GM18526 (cell line): ENCODE results near the gene DSTYK.

Experiments used
- POLR2A ChIP-seq: IDR thresholded peaks from 3 replicates; pipeline ENCODE4 v1.6.1; 2011; ENCODE audit not compliant: insufficient read length; ENCODE audit errors: extremely low read depth

Gene DSTYK

GRCh38 chr1:205204552-205204951, 7.0 kb downstream of the DSTYK start:
- TF ChIP-seq POLR2A = no peak

- no peak for TF ChIP-seq POLR2A
Measured at GRCh38 chr1:205199931-205200299, 11.6 kb downstream of the DSTYK start.

- no peak for TF ChIP-seq POLR2A
Measured at GRCh38 chr1:205199090-205199930, 12.2 kb downstream of the DSTYK start.

- no peak for TF ChIP-seq POLR2A
Measured at GRCh38 chr1:205192287-205192686, 19.2 kb downstream of the DSTYK start.

GRCh38 chr1:205191622-205192021, 19.9 kb downstream of the DSTYK start:
- TF ChIP-seq POLR2A = no peak

GRCh38 chr1:205190845-205191577, 20.5 kb downstream of the DSTYK start:
- no peak for TF ChIP-seq POLR2A

GRCh38 chr1:205189131-205189530, 22.4 kb downstream of the DSTYK start:
- TF ChIP-seq POLR2A = no peak

- TF ChIP-seq POLR2A = no peak
Measured at GRCh38 chr1:205188596-205188995, 22.9 kb downstream of the DSTYK start.

GRCh38 chr1:205188098-205188497, 23.4 kb downstream of the DSTYK start:
- no peak for TF ChIP-seq POLR2A

GRCh38 chr1:205187420-205187819, 24.1 kb downstream of the DSTYK start:
- no peak for TF ChIP-seq POLR2A

GRCh38 chr1:205186191-205186590, 25.3 kb downstream of the DSTYK start:
- no peak for TF ChIP-seq POLR2A

- no peak for TF ChIP-seq POLR2A
Measured at GRCh38 chr1:205183676-205184335, 27.7 kb downstream of the DSTYK start.

GRCh38 chr1:205182930-205183329, 28.6 kb downstream of the DSTYK start:
- TF ChIP-seq POLR2A = no peak

GRCh38 chr1:205179842-205180241, 31.7 kb downstream of the DSTYK start:
- no peak for TF ChIP-seq POLR2A

GRCh38 chr1:205172729-205173366, 38.7 kb downstream of the DSTYK start:
- no peak for TF ChIP-seq POLR2A

GRCh38 chr1:205171369-205171768, 40.1 kb downstream of the DSTYK start:
- TF ChIP-seq POLR2A = no peak
